22Rv1 (cell line): Measurements from ENCODE around the gene MRPL27.

ENCODE experiments used
- ZFX ChIP-seq: fragments of 450-650 bp; IDR thresholded peaks from 2 replicates; pipeline ENCODE4 v1.6.1; 2017; ENCODE audit warnings: antibody characterized with exemption, borderline replicate concordance
- TF ChIP-seq, protein P1 (sequence below): fragments of 450-650 bp; IDR thresholded peaks from 2 replicates; pipeline ENCODE4 v1.5.1; 2017; ENCODE audit warnings: mild to moderate bottlenecking

- TF ChIP-seq, protein P1, sequence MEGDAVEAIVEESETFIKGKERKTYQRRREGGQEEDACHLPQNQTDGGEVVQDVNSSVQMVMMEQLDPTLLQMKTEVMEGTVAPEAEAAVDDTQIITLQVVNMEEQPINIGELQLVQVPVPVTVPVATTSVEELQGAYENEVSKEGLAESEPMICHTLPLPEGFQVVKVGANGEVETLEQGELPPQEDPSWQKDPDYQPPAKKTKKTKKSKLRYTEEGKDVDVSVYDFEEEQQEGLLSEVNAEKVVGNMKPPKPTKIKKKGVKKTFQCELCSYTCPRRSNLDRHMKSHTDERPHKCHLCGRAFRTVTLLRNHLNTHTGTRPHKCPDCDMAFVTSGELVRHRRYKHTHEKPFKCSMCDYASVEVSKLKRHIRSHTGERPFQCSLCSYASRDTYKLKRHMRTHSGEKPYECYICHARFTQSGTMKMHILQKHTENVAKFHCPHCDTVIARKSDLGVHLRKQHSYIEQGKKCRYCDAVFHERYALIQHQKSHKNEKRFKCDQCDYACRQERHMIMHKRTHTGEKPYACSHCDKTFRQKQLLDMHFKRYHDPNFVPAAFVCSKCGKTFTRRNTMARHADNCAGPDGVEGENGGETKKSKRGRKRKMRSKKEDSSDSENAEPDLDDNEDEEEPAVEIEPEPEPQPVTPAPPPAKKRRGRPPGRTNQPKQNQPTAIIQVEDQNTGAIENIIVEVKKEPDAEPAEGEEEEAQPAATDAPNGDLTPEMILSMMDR = no peak
- TF ChIP-seq ZFX = no peak
Observed at GRCh38 chr17:50407921-50408320, 34.9 kb upstream of the MRPL27 start.
